ENCODE data around the gene NINL. TPM values are rescaled to one million over a fixed set of nuclear protein-coding genes. Genes with fewer than 3 reads are reported as not detected.
A peak's percentile ranks its signal among the peaks of the same experiment; 100 is the strongest.

NINL gene
- total RNA-seq, 1 experiment from 2014 or later: 13.6 TPM

- peak in 1 of 2 experiments; percentile 21 for DNase-seq
- intact Hi-C loops (cut with micrococcal nuclease; ENCODE audit: unreplicated experiment): no loop called here
- H3K9me3 ChIP-seq: no peaks in the 10 kb centered on the region
- no peak overlapping the region for H3K4me3 ChIP-seq (ENCODE audit: low read depth, low read length)
- CTCF ChIA-PET: no interaction called here
- H3K36me3 ChIP-seq (ENCODE audit: control insufficient read depth, insufficient read depth, low read length): no peaks in the 10 kb centered on the region
- POLR2A ChIA-PET: no interaction called here
- Mint-ChIP-seq H3K27ac (ENCODE audit: unreplicated experiment) (no peak overlapping the region), H3K9me3 (ENCODE audit: unreplicated experiment) (no peaks in the 10 kb centered on the region), H3K27me3 (ENCODE audit: insufficient read depth, unreplicated experiment) (no peaks in the 10 kb centered on the region), H3K4me3 (ENCODE audit: unreplicated experiment) (no peak overlapping the region), H3K36me3 (ENCODE audit: insufficient read depth, unreplicated experiment) (peaks cover 20% of the 10 kb centered on the region), H3K4me1 (ENCODE audit: low read depth, unreplicated experiment) (no peaks in the 10 kb centered on the region)
- TSS peak; percentile 29 for BruUV-seq (replicated peaks)
- H3K27me3 ChIP-seq (replicated peaks; ENCODE audit: control insufficient read depth, insufficient read depth, low read length): no peaks in the 10 kb centered on the region
- no peak for TF ChIP-seq CTCF (IDR thresholded peaks at IDR 0.05; ENCODE audit: insufficient read depth in 1 of 2, low read depth in 1 of 2, low read length in 1 of 2, severe bottlenecking in 1 of 2, unreplicated experiment in 1 of 2)
- H3K4me1 ChIP-seq: no peaks in the 10 kb centered on the region
Observed at GRCh38 chr20:25453035-25453810, 132.1 kb downstream of the NINL start.

DNA sequence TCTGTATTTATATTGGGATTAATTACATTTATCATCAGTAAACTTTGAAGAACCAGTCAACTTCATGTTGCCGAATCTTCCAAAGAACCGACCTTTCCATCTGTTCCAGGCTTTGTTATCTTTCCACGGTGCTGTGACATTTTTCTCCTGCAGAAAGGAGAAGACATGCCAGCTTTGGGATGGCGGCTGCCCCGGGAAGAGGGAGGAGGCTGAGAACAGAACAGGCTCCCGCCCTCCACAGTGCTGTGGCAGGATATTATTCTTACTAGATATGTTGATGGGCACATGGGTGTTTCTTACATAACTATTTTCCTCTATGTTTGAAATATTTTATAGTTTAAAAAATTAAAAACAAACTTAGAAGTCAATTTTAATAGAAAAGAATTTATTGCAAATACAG, 133.0 kb downstream of the NINL start:
- H3K36me3 Mint-ChIP-seq (ENCODE audit: insufficient read depth, unreplicated experiment): peaks cover 23% of the 10 kb centered on the region
- Histone ChIP-seq H3K4me3 (ENCODE audit: low read depth, low read length) (no peak overlapping the region), H3K9me3 (no peaks in the 10 kb centered on the region), H3K4me1 (no peaks in the 10 kb centered on the region), H3K36me3 (ENCODE audit: control insufficient read depth, insufficient read depth, low read length) (no peaks in the 10 kb centered on the region; the same call in 1 of the 2 replicates), H3K27me3 (replicated peaks; ENCODE audit: control insufficient read depth, insufficient read depth, low read length) (no peaks in the 10 kb centered on the region)
- no peak for DNase-seq
- H3K4me1 Mint-ChIP-seq (ENCODE audit: low read depth, unreplicated experiment): no peaks in the 10 kb centered on the region
- H3K27ac Mint-ChIP-seq (ENCODE audit: unreplicated experiment): no peak overlapping the region
- POLR2A ChIA-PET: no interaction called here
- TF ChIP-seq CTCF (IDR thresholded peaks at IDR 0.05; ENCODE audit: insufficient read depth in 1 of 2, low read depth in 1 of 2, low read length in 1 of 2, severe bottlenecking in 1 of 2, unreplicated experiment in 1 of 2): no peak
- no peak overlapping the region for H3K4me3 Mint-ChIP-seq (ENCODE audit: unreplicated experiment)
- BruUV-seq (replicated peaks): no TSS peak
- CTCF ChIA-PET: no interaction called here
- H3K9me3 Mint-ChIP-seq (ENCODE audit: unreplicated experiment): no peaks in the 10 kb centered on the region
- H3K27me3 Mint-ChIP-seq (ENCODE audit: insufficient read depth, unreplicated experiment): no peaks in the 10 kb centered on the region
- intact Hi-C loops (cut with micrococcal nuclease; ENCODE audit: unreplicated experiment): no loop called here

GRCh38 chr20:25447671-25448070, 137.7 kb downstream of the NINL start:
- no peak overlapping the region for H3K4me3 Mint-ChIP-seq (ENCODE audit: unreplicated experiment)
- CTCF ChIA-PET: no interaction called here
- no peak for DNase-seq
- Histone ChIP-seq H3K9me3 (no peaks in the 10 kb centered on the region), H3K4me3 (ENCODE audit: low read depth, low read length) (no peak overlapping the region), H3K36me3 (ENCODE audit: control insufficient read depth, insufficient read depth, low read length) (no peaks in the 10 kb centered on the region; the same call in 1 of the 2 replicates), H3K4me1 (no peaks in the 10 kb centered on the region), H3K27me3 (replicated peaks; ENCODE audit: control insufficient read depth, insufficient read depth, low read length) (no peaks in the 10 kb centered on the region)
- TF ChIP-seq CTCF (IDR thresholded peaks at IDR 0.05; ENCODE audit: insufficient read depth in 1 of 2, low read depth in 1 of 2, low read length in 1 of 2, severe bottlenecking in 1 of 2, unreplicated experiment in 1 of 2): no peak
- H3K36me3 Mint-ChIP-seq (ENCODE audit: insufficient read depth, unreplicated experiment): peaks cover 67% of the 10 kb centered on the region
- POLR2A ChIA-PET: no interaction called here
- no peaks in the 10 kb centered on the region for H3K9me3 Mint-ChIP-seq (ENCODE audit: unreplicated experiment)
- intact Hi-C loops (cut with micrococcal nuclease; ENCODE audit: unreplicated experiment): no loop called here
- H3K27ac Mint-ChIP-seq (ENCODE audit: unreplicated experiment): no peak overlapping the region
- BruUV-seq (replicated peaks): no TSS peak
- H3K4me1 Mint-ChIP-seq (ENCODE audit: low read depth, unreplicated experiment): no peaks in the 10 kb centered on the region
- H3K27me3 Mint-ChIP-seq (ENCODE audit: insufficient read depth, unreplicated experiment): no peaks in the 10 kb centered on the region
